HCT116 (cell line): ENCODE data around the gene TBC1D4. TPM values are rescaled to one million over a fixed set of nuclear protein-coding genes. Genes with fewer than 3 reads are reported as not detected.

Experiments
- ATAC-seq: fragments of 200-7000 bp; cut with Tn5 transposase; 2 replicates; pipeline ENCODE4 v1.9.1; 2020; ENCODE audit warnings: mild to moderate bottlenecking, moderate library complexity
- BruUV-seq: library from RNA; stranded (reverse); fragments of 400-500 nt; replicated peaks from 2 replicates; lab custom pipeline; 2021; lab: Mats Ljungman, UMichigan
- CTCF ChIA-PET: fragments of 300-600 bp; sonication (Branson Sonifier 250); formaldehyde crosslinking; loops from one replicate; lab custom pipeline; 2021; ENCODE audit warnings: antibody characterized with exemption; lab: Charles Lee
- POLR2A ChIA-PET: fragments of 300-600, 350-600 bp; sonication (Branson Sonifier 250); formaldehyde crosslinking; loops from one replicate; lab custom pipeline; 2021; ENCODE audit warnings: antibody characterized with exemption; lab: Charles Lee
- RAD21 ChIA-PET, 2 experiments: fragments of 300-600 bp; sonication (Branson Sonifier 250); formaldehyde crosslinking; loops; one replicate each; lab custom pipeline; 2023; ENCODE audit warnings: low total read pairs in 2 of 2; ENCODE audit not compliant: uncharacterized antibody in 2 of 2, unreplicated experiment in 2 of 2, low non-redundant PET in 1 of 2; lab: Charles Lee
- DNase-seq: peaks from one replicate; pipeline ENCODE4 v3.0.0-alpha.2; 2010; ENCODE audit warnings: low read depth, low spot score
- H2AFZ ChIP-seq: fragments of 200-600 bp; shearing (Covaris generic), sonication (generic); 2 replicates; pipeline ENCODE4 v1.6.1; 2017; ENCODE audit warnings: low read depth, mixed run types, mixed read lengths, antibody characterized with exemption, low read length; ENCODE audit not compliant: poor library complexity, severe bottlenecking
- H3K27ac ChIP-seq: 2 replicates; pipeline ENCODE4 v1.5.1; 2012; ENCODE audit warnings: low read depth, low read length
- H3K27me3 ChIP-seq: fragments of 200-600 bp; sonication (generic); 2 replicates; pipeline ENCODE4 v1.6.1; 2016; ENCODE audit warnings: mixed run types, low read length, mixed read lengths; ENCODE audit not compliant: insufficient read depth
- H3K36me3 ChIP-seq, 2 experiments: fragments of 200-500 bp in 1 of 2; fragments of 200-600 bp in 1 of 2; sonication (Bioruptor generic) in 1 of 2; sonication (generic) in 1 of 2; 2 replicates each; pipeline versions ENCODE4 v1.5.1 to v1.6.1; 2014 to 2016; ENCODE audit warnings: low read length in 2 of 2, inconsistent platforms in 1 of 2, mixed read lengths in 1 of 2, mixed run types in 1 of 2; ENCODE audit not compliant: insufficient read depth in 2 of 2, control insufficient read depth in 1 of 2
- H3K4me1 ChIP-seq, 2 experiments: fragments of 200-600 bp in 1 of 2; sonication (generic) in 1 of 2; 2 replicates each; pipeline versions ENCODE4 v1.5.1 to v1.6.1; 2012 to 2017; ENCODE audit warnings: low read length in 2 of 2, inconsistent platforms in 1 of 2, mild to moderate bottlenecking in 1 of 2, mixed read lengths in 1 of 2, mixed run types in 1 of 2, moderate library complexity in 1 of 2; ENCODE audit not compliant: insufficient read depth in 2 of 2, control insufficient read depth in 1 of 2
- H3K4me2 ChIP-seq: fragments of 200-600 bp; sonication (generic); 2 replicates; pipeline ENCODE4 v1.6.1; 2017; ENCODE audit warnings: mixed run types, low read length, mixed read lengths
- H3K4me3 ChIP-seq, 2 experiments: fragments of 200-600 bp in 1 of 2; sonication (generic) in 1 of 2; replicated peaks in 1 of 2; 2 replicates each; pipeline ENCODE4 v1.5.1; 2011 to 2016; ENCODE audit warnings: low read length in 2 of 2, control low read depth in 1 of 2, low read depth in 1 of 2, mild to moderate bottlenecking in 1 of 2, mixed read lengths in 1 of 2, mixed run types in 1 of 2
- H3K79me2 ChIP-seq: fragments of 200-600 bp; sonication (generic); 2 replicates; pipeline ENCODE4 v1.6.1; 2017; ENCODE audit warnings: mild to moderate bottlenecking, mixed run types, low read length, moderate library complexity, mixed read lengths; ENCODE audit not compliant: insufficient read depth
- H3K9ac ChIP-seq: fragments of 200-600 bp; sonication (generic); 2 replicates; pipeline ENCODE4 v1.6.1; 2016; ENCODE audit warnings: low read length, mixed read lengths
- H3K9me2 ChIP-seq: fragments of 200-600 bp; sonication (generic), shearing (Covaris generic); 2 replicates; pipeline ENCODE4 v1.6.1; 2017; ENCODE audit warnings: mixed run types, mild to moderate bottlenecking, moderate library complexity; ENCODE audit not compliant: insufficient read depth
- H3K9me3 ChIP-seq, 2 experiments: fragments of 200-500 bp in 1 of 2; fragments of 200-600 bp in 1 of 2; sonication (Bioruptor generic) in 1 of 2; sonication (generic) in 1 of 2; 2 replicates each; pipeline ENCODE4 v1.6.1; 2014 to 2017; ENCODE audit warnings: low read length in 2 of 2, mixed read lengths in 2 of 2, inconsistent platforms in 1 of 2, low read depth in 1 of 2, mild to moderate bottlenecking in 1 of 2, mixed run types in 1 of 2, moderate library complexity in 1 of 2; ENCODE audit not compliant: control insufficient read depth in 1 of 2, insufficient read depth in 1 of 2
- H4K20me1 ChIP-seq: fragments of 200-600 bp; sonication (generic), shearing (Covaris generic); 2 replicates; pipeline ENCODE4 v1.6.1; 2017; ENCODE audit warnings: mixed run types, mild to moderate bottlenecking, moderate library complexity; ENCODE audit not compliant: insufficient read depth
- CBX3 ChIP-seq: IDR thresholded peaks from 2 replicates; pipeline ENCODE4 v1.6.1; 2012; ENCODE audit warnings: low read depth
- CTCF ChIP-seq, 3 experiments: fragments of 200-600 bp in 1 of 3; sonication (generic) in 1 of 3; IDR thresholded peaks in 2 of 3; conservative IDR thresholded peaks in 1 of 3; 2 replicates each; pipeline ENCODE4 v1.5.1; 2012 to 2017; ENCODE audit warnings: low read depth in 2 of 3, low read length in 2 of 3, antibody characterized with exemption in 1 of 3, borderline replicate concordance in 1 of 3, control low read depth in 1 of 3, mild to moderate bottlenecking in 1 of 3, mixed read lengths in 1 of 3, mixed run types in 1 of 3, moderate library complexity in 1 of 3; ENCODE audit not compliant: insufficient read depth in 1 of 3
- JUND ChIP-seq: IDR thresholded peaks from 2 replicates; pipeline ENCODE4 v1.6.1; 2012
- YY1 ChIP-seq: IDR thresholded peaks from 2 replicates; pipeline ENCODE4 v1.6.1; 2011; ENCODE audit warnings: low read length, low read depth, moderate library complexity, mild to moderate bottlenecking; ENCODE audit not compliant: insufficient replicate concordance; ENCODE audit errors: extremely low read depth
- intact Hi-C: fragments of 100-400 bp; cut with micrococcal nuclease; formaldehyde crosslinking; loops from 2 replicates; pipeline ENCODE4 v1.10.0; 2022
- total RNA-seq: library from RNA; stranded (reverse); gene quantifications from one replicate; pipeline ENCODE4 v1.2.1, GENCODE V29; 2021; ENCODE audit not compliant: unreplicated experiment

Gene TBC1D4
- total RNA-seq, 1 experiment from 2014 or later = 24.6 TPM

GRCh38 chr13:75295201-75295600, 186.8 kb downstream of the TBC1D4 start:
- intact Hi-C loops = no loop called here
- Histone ChIP-seq H3K4me1 (no peaks in the 10 kb centered on the region), H3K9me3 (no peaks in the 10 kb centered on the region), H3K79me2 (no peaks in the 10 kb centered on the region), H3K27me3 (no peaks in the 10 kb centered on the region), H3K36me3 (peaks cover 0 to 2% of the 10 kb centered on the region in 2 experiments; a peak in 1 of 4 replicates), H3K27ac (no peak overlapping the region), H4K20me1 (no peaks in the 10 kb centered on the region), H3K9ac (no peak overlapping the region), H3K9me2 (no peaks in the 10 kb centered on the region), H3K4me3 (no peak overlapping the region), H2AFZ (no peak overlapping the region), H3K4me2 (no peak overlapping the region)
- no TSS peak for BruUV-seq
- ChIA-PET POLR2A (no interaction called here), RAD21 (no interaction called here), CTCF (no interaction called here)
- DNase-seq = no peak
- no peak for TF ChIP-seq YY1
- ATAC-seq = no peak

GRCh38 chr13:75294110-75294509, 187.9 kb downstream of the TBC1D4 start:
- no TSS peak for BruUV-seq
- CTCF ChIA-PET = no interaction called here

GRCh38 chr13:75285310-75285709, 196.7 kb downstream of the TBC1D4 start:
- no peak overlapping the region for H2AFZ ChIP-seq
- ATAC-seq = no peak
- no TSS peak for BruUV-seq

More at GRCh38 chr13:75294110-75294509, 187.9 kb downstream of the TBC1D4 start:
- H3K9me3 ChIP-seq = no peaks in the 10 kb centered on the region
- no peak overlapping the region for H2AFZ ChIP-seq
- no peaks in the 10 kb centered on the region for H3K9me2 ChIP-seq
- H3K4me3 ChIP-seq = no peak overlapping the region
- H3K4me1 ChIP-seq = no peaks in the 10 kb centered on the region
- no peak overlapping the region for H3K9ac ChIP-seq
- no peak overlapping the region for H3K27ac ChIP-seq
- intact Hi-C loops = no loop called here
- H4K20me1 ChIP-seq = no peaks in the 10 kb centered on the region
- no peak overlapping the region for H3K4me2 ChIP-seq
- ATAC-seq (no peak), DNase-seq (no peak)
- peaks cover 0 to 2% of the 10 kb centered on the region in 2 experiments; a peak in 1 of 4 replicates for H3K36me3 ChIP-seq
- no peaks in the 10 kb centered on the region for H3K79me2 ChIP-seq
- TF ChIP-seq CBX3 (no peak), JUND (no peak)
- ChIA-PET RAD21 (no interaction called here), POLR2A (no interaction called here)
- no peaks in the 10 kb centered on the region for H3K27me3 ChIP-seq

More at GRCh38 chr13:75285310-75285709, 196.7 kb downstream of the TBC1D4 start:
- Histone ChIP-seq H3K27me3 (no peaks in the 10 kb centered on the region), H3K9ac (no peak overlapping the region), H3K36me3 (no peaks in the 10 kb centered on the region; a peak in 1 of 4 replicates), H4K20me1 (no peaks in the 10 kb centered on the region), H3K4me2 (no peak overlapping the region), H3K9me2 (no peaks in the 10 kb centered on the region), H3K27ac (no peak overlapping the region), H3K79me2 (no peaks in the 10 kb centered on the region), H3K4me1 (no peaks in the 10 kb centered on the region), H3K4me3 (no peak overlapping the region), H3K9me3 (no peaks in the 10 kb centered on the region)
- intact Hi-C loops = no loop called here
- ChIA-PET RAD21 (no interaction called here), POLR2A (no interaction called here), CTCF (no interaction called here)
- no peak for DNase-seq
- no peak for TF ChIP-seq CTCF (IDR thresholded peaks at IDR 0.05 in 2 of 3, conservative IDR thresholded peaks at IDR 0.05 in 1 of 3; ENCODE audit: borderline replicate concordance in 1 of 3, insufficient read depth in 1 of 3, low read depth in 2 of 3, low read length in 2 of 3)
